LNCaP clone FGC (cell line): ENCODE data around the gene LRFN2.

ENCODE experiments used
- DNase-seq: peaks from one replicate; pipeline ENCODE4 v3.0.0-alpha.2; 2011; ENCODE audit warnings: low read depth
- H3K4me3 ChIP-seq: 2 replicates; pipeline ENCODE4 v1.5.1; 2011; ENCODE audit warnings: mild to moderate bottlenecking, low read depth, low read length, control low read depth
- TF ChIP-seq, protein P1 (sequence below): IDR thresholded peaks from 2 replicates; pipeline ENCODE4 v1.5.1; 2012; ENCODE audit warnings: mild to moderate bottlenecking; ENCODE audit not compliant: control insufficient read depth, insufficient read depth; ENCODE audit errors: extremely low read depth

LRFN2 gene

DNA sequence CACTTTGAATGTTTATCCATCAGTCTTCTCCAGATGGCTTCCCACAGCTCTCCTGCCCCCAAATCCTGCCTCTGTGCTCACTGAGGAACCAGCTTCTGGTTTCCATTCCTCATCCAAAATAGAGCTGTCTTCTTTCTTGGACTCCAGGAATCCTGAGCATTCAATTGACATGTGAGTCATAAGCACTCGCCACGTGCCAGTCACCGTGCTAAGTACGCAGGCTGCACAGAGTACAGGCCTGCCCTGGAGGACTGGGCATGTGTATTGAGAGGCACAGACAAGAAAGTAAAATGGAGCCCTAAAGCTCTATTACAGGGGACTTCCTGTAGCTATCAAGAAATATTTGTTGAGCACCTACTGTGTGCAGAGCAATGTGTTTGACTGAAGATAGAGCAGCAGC is 39.7 kb upstream of the LRFN2 start:
- TF ChIP-seq, protein P1, sequence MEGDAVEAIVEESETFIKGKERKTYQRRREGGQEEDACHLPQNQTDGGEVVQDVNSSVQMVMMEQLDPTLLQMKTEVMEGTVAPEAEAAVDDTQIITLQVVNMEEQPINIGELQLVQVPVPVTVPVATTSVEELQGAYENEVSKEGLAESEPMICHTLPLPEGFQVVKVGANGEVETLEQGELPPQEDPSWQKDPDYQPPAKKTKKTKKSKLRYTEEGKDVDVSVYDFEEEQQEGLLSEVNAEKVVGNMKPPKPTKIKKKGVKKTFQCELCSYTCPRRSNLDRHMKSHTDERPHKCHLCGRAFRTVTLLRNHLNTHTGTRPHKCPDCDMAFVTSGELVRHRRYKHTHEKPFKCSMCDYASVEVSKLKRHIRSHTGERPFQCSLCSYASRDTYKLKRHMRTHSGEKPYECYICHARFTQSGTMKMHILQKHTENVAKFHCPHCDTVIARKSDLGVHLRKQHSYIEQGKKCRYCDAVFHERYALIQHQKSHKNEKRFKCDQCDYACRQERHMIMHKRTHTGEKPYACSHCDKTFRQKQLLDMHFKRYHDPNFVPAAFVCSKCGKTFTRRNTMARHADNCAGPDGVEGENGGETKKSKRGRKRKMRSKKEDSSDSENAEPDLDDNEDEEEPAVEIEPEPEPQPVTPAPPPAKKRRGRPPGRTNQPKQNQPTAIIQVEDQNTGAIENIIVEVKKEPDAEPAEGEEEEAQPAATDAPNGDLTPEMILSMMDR = no peak
- no peak for DNase-seq
- no peak overlapping the region for H3K4me3 ChIP-seq

DNA sequence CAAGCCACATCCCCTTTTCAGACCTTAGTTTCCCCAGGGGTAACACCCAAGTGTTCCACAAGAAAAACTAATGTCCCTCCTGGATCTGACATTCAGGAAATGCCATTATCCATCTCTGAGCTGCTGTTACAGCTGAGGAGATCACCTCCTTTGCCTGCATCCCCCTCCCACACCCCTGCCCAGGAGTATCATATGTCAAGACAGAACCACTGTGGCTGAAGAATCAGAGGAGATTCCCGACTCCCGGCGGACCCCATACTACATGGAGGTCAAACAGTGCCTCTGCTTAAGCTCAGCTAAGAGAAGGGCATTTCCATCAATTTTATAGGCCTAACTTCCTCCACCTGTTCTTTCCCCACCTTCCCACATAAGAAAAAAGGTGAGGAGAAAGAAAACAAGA is 36.8 kb upstream of the LRFN2 start:
- H3K4me3 ChIP-seq = no peak overlapping the region
- DNase-seq = no peak
- TF ChIP-seq, protein P1 = no peak

DNA sequence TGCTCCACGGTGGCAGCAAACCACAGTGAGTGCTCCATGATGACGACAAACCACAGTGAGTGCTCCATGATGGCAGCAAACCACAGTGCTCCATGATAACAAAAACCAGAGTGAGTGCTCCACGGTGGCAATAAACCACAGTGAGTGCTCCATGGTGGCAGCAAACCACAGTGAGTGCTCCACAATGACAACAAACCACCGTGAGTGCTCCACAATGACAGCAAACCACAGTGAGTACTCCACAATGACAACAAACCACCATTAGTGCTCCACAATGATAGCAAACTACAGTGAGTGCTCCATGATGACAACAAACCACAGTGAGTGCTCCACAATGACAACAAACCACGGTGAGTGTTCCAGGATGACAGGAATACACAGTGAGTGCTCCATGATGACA is 36.0 kb upstream of the LRFN2 start:
- H3K4me3 ChIP-seq = no peak overlapping the region
- TF ChIP-seq, protein P1 = no peak
- no peak for DNase-seq

DNA sequence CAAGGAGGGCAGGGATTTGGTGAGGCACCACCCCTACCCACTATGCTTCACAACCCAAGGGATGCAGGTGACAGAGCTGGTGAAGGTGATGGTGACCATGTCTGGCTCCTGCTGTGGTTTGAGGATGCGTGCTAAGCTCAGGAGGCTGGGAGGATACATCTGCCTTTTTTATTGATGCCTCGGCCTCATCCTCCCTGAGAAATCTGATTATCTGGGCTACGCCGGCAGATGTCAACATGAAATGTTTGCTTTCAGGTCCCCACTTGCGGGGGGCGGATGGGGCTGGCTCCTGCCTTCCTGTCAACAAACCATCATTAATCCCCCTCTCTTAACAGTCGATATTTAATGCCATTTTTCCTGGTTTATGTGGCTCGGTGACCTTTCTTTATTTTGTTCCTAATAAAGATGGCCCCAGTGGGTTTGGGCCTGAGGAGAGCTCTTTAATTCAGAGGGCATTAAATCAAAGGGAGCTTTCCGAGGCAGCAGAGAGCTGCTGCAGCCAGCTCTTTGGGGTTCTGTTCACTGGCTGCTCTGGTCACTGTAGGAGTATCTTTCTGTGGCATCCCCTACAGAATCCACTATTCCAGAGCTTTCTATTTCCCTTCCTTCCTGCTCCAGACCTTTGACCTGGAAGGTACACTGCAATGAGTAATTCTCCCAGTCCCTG is 33.5 kb upstream of the LRFN2 start:
- DNase-seq = no peak
- H3K4me3 ChIP-seq = no peak overlapping the region
- TF ChIP-seq, protein P1 = no peak

DNA sequence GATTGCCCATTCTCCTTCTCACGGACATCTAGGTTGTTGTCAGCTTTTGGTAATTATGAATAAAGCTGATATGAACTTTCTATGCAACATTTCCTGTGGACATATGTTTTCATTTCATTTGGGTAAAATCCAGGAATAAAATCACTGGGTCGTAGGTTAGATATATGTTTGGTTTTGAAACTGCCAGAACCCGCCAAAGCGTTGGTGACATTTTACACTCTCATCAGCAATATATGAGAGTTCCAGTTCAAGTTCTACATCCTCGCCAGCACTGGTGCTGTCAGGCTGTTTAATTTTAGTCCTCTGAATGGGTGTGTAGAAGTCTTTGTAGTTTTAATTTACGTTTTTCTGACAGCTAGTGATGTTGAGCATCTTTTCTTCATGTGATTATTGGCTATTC is 27.5 kb upstream of the LRFN2 start:
- no peak for DNase-seq
- H3K4me3 ChIP-seq = no peak overlapping the region
- TF ChIP-seq, protein P1 = no peak

DNA sequence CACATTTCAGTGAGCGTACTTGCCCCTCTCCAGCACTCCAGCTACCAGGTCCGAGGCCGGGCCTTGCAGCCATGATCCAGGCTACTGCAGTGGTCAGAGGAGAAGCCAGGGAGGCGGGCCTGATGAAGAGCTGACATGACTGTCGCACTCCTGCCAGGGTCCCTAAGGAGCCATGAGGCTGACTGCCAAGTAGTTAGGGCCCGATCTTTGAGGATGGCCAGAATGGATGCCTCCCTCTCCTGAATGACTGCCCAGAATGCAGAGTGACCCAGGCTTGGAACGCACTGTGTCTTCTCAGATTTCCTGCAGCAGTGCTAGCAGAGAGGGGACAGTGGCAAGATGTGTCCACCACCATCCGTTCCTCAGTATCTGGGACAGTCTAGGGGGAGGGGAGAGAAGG is 24.7 kb upstream of the LRFN2 start:
- no peak for DNase-seq
- H3K4me3 ChIP-seq = no peak overlapping the region
- TF ChIP-seq, protein P1 = no peak

DNA sequence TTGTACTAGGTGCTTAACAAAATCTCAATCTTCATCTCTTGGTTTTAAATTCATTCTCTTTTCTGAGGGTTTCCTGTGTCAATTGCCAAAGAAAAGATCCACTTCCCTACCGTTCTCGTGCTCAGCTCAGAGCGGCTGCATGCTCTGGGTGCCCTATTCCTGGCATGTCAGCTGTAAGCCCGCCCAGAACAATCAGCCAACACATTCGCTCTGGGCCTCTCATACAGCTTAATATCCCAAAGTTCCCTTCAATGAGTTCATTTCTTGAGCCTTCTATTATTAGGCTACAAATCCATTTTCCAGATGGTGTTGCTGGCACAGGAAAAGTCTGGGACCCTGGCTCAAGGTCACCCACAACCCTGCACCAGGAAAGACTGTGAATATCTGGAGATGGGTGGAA is 24.3 kb upstream of the LRFN2 start:
- TF ChIP-seq, protein P1 = no peak
- H3K4me3 ChIP-seq = no peak overlapping the region
- no peak for DNase-seq
